SKM-1 (cell line): ENCODE data around the gene ARHGEF11.

Experiments used
- DNase-seq: peaks from one replicate; lab custom pipeline; 2025; ENCODE audit not compliant: unreplicated experiment; lab: John Stamatoyannopoulos, UW

The ARHGEF11 gene

GRCh38 chr1:157055729-157056128 lies 10.2 kb upstream of the ARHGEF11 start:
- DNase-seq, result peak; percentile 37

GRCh38 chr1:157050836-157051235 lies 5.3 kb upstream of the ARHGEF11 start:
- DNase-seq, result no peak

- DNase-seq, result no peak
Observed at GRCh38 chr1:157047062-157047410, 1.5 kb upstream of the ARHGEF11 start.

GRCh38 chr1:157044326-157044725 lies 1.2 kb downstream of the ARHGEF11 start:
- no peak for DNase-seq

GRCh38 chr1:157043685-157044084 lies 1.9 kb downstream of the ARHGEF11 start:
- no peak for DNase-seq

- DNase-seq, result no peak
Observed at GRCh38 chr1:157042846-157043245, 2.7 kb downstream of the ARHGEF11 start.

GRCh38 chr1:157040802-157041201 lies 4.7 kb downstream of the ARHGEF11 start:
- DNase-seq, result peak; percentile 10

- no peak for DNase-seq
Observed at GRCh38 chr1:157035121-157035520, 10.4 kb downstream of the ARHGEF11 start.

- DNase-seq, result no peak
Observed at GRCh38 chr1:157034137-157034800, 11.3 kb downstream of the ARHGEF11 start.

GRCh38 chr1:157033357-157033876 lies 12.1 kb downstream of the ARHGEF11 start:
- no peak for DNase-seq

- no peak for DNase-seq
Observed at GRCh38 chr1:157032303-157032702, 13.2 kb downstream of the ARHGEF11 start.

- DNase-seq, result no peak
Observed at GRCh38 chr1:157030728-157031127, 14.8 kb downstream of the ARHGEF11 start.

GRCh38 chr1:157028674-157029073 lies 16.9 kb downstream of the ARHGEF11 start:
- no peak for DNase-seq

GRCh38 chr1:157025856-157026255 lies 19.7 kb downstream of the ARHGEF11 start:
- no peak for DNase-seq

GRCh38 chr1:157025385-157025784 lies 20.2 kb downstream of the ARHGEF11 start:
- DNase-seq, result no peak

- DNase-seq, result no peak
Observed at GRCh38 chr1:157021688-157022087, 23.9 kb downstream of the ARHGEF11 start.

- DNase-seq, result no peak
Observed at GRCh38 chr1:157019457-157019856, 26.1 kb downstream of the ARHGEF11 start.

- no peak for DNase-seq
Observed at GRCh38 chr1:157011845-157012244, 33.7 kb downstream of the ARHGEF11 start.

GRCh38 chr1:157008502-157008901 lies 37.0 kb downstream of the ARHGEF11 start:
- no peak for DNase-seq

GRCh38 chr1:157007306-157007705 lies 38.2 kb downstream of the ARHGEF11 start:
- DNase-seq, result no peak

- no peak for DNase-seq
Observed at GRCh38 chr1:157006676-157007075, 38.9 kb downstream of the ARHGEF11 start.

- DNase-seq, result no peak
Observed at GRCh38 chr1:157005965-157006364, 39.6 kb downstream of the ARHGEF11 start.

GRCh38 chr1:157004806-157005205 lies 40.7 kb downstream of the ARHGEF11 start:
- DNase-seq, result no peak
